Panc1 (cell line): ENCODE data around the gene KRI1. TPM values are rescaled to one million over a fixed set of nuclear protein-coding genes. Genes with fewer than 3 reads are reported as not detected.

Source experiments
- ATAC-seq: fragments of 200-7000 bp; cut with Tn5 transposase; 2 replicates; pipeline ENCODE4 v1.9.1; 2020; ENCODE audit warnings: mild to moderate bottlenecking, moderate library complexity
- BruUV-seq: library from RNA; stranded (reverse); fragments of 400-500 nt; replicated peaks from 2 replicates; lab custom pipeline; 2021; lab: Mats Ljungman, UMichigan
- CTCF ChIA-PET: fragments of 300-600 bp; sonication (Branson Sonifier 250); formaldehyde crosslinking; loops from one replicate; lab custom pipeline; 2022; ENCODE audit warnings: antibody characterized with exemption; lab: Charles Lee
- POLR2A ChIA-PET: fragments of 300-600 bp; sonication (Branson Sonifier 250); formaldehyde crosslinking; loops from one replicate; lab custom pipeline; 2022; ENCODE audit warnings: antibody characterized with exemption; lab: Charles Lee
- DNase-seq: peaks from one replicate; pipeline ENCODE4 v3.0.0-alpha.2; 2010; ENCODE audit warnings: low read depth, low spot score
- H3K27ac ChIP-seq: 2 replicates; pipeline ENCODE4 v1.5.1; 2011; ENCODE audit warnings: mild to moderate bottlenecking, low read length, inconsistent platforms
- H3K27me3 ChIP-seq: fragments of 200-500 bp; sonication (Bioruptor generic); 2 replicates; pipeline ENCODE4 v1.6.0; 2014; ENCODE audit warnings: low read length, inconsistent platforms; ENCODE audit not compliant: control insufficient read depth, insufficient read depth
- H3K36me3 ChIP-seq: fragments of 200-500 bp; sonication (Bioruptor generic); 2 replicates; pipeline ENCODE4 v1.5.1; 2014; ENCODE audit warnings: inconsistent platforms, mild to moderate bottlenecking, low read length, moderate library complexity; ENCODE audit not compliant: control insufficient read depth, insufficient read depth
- H3K4me1 ChIP-seq: 2 replicates; pipeline ENCODE4 v1.5.1; 2011; ENCODE audit warnings: inconsistent platforms, mild to moderate bottlenecking, low read length, moderate library complexity; ENCODE audit not compliant: control insufficient read depth, insufficient read depth
- H3K4me3 ChIP-seq, 2 experiments: 2 replicates each; pipeline ENCODE4 v1.5.1; 2011 to 2012; ENCODE audit warnings: low read depth in 2 of 2, low read length in 2 of 2, mild to moderate bottlenecking in 2 of 2, inconsistent platforms in 1 of 2, moderate library complexity in 1 of 2
- H3K9me3 ChIP-seq: fragments of 200-500 bp; sonication (Bioruptor generic); 2 replicates; pipeline ENCODE4 v1.5.1; 2014; ENCODE audit warnings: low read depth, mild to moderate bottlenecking, inconsistent platforms, low read length, moderate library complexity; ENCODE audit not compliant: control insufficient read depth, insufficient read depth
- CTCF ChIP-seq: fragments of 450-650 bp; IDR thresholded peaks from 2 replicates; pipeline ENCODE4 v1.5.1; 2017; ENCODE audit warnings: mild to moderate bottlenecking
- POLR2AphosphoS5 ChIP-seq: IDR thresholded peaks from 2 replicates; pipeline ENCODE4 v1.6.1; 2012; ENCODE audit warnings: mild to moderate bottlenecking, low read depth, low read length, moderate library complexity
- REST ChIP-seq, 2 experiments: IDR thresholded peaks; 2 replicates each; pipeline ENCODE4 v1.6.1; 2011 to 2012; ENCODE audit warnings: low read depth in 2 of 2, control low read depth in 1 of 2, low read length in 1 of 2, mild to moderate bottlenecking in 1 of 2, moderate library complexity in 1 of 2; ENCODE audit not compliant: insufficient read depth in 1 of 2
- SIN3A ChIP-seq: IDR thresholded peaks from 2 replicates; pipeline ENCODE4 v1.6.1; 2012; ENCODE audit warnings: low read depth, mild to moderate bottlenecking, low read length, moderate library complexity, borderline replicate concordance; ENCODE audit not compliant: insufficient read depth
- TCF7L2 ChIP-seq: IDR thresholded peaks from 2 replicates; pipeline ENCODE4 v1.6.1; 2011; ENCODE audit warnings: mild to moderate bottlenecking, low read depth, low read length, inconsistent platforms
- in situ Hi-C: cut with HindIII; loops from 2 replicates; pipeline ENCODE4 v1.10.0; 2016; ENCODE audit warnings: low sequenced_read_pairs, low pct_unique_long_range_greater_than_20kb
- intact Hi-C: fragments of 100-400 bp; cut with micrococcal nuclease; formaldehyde crosslinking; loops from one replicate; pipeline ENCODE4 v1.10.0; 2022; ENCODE audit not compliant: unreplicated experiment
- total RNA-seq: library from RNA; stranded (reverse); gene quantifications from one replicate; pipeline ENCODE4 v1.2.1, GENCODE V29; 2021; ENCODE audit not compliant: unreplicated experiment

Gene KRI1
- total RNA-seq, 1 experiment from 2014 or later, result 34.5 TPM

GRCh38 chr19:10568062-10568825 is 2.4 kb upstream of the KRI1 start:
- intact Hi-C loops (loop anchor here (5.0 kb wide), 1 partner anchor 129 kb away; no protein-coding TSS in a partner anchor), in situ Hi-C loops (no loop called here)
- ATAC-seq, result peak; percentile 34
- no peak for DNase-seq
- Histone ChIP-seq H3K9me3 (no peaks in the 10 kb centered on the region), H3K27ac (peak overlapping the region; percentile 65), H3K36me3 (no peaks in the 10 kb centered on the region), H3K4me1 (peaks cover 23% of the 10 kb centered on the region), H3K4me3 (peak overlapping the region; percentile 60 to 69), H3K27me3 (no peaks in the 10 kb centered on the region)
- ChIA-PET POLR2A (interaction anchor here (0.9 kb wide), 1 partner anchor 168 kb away, joined by 3 read pairs; no protein-coding TSS in a partner anchor), CTCF (interaction anchor here (0.8 kb wide), 1 partner anchor 52 kb away, joined by 4 read pairs; no protein-coding TSS in a partner anchor)
- BruUV-seq, result no TSS peak
- TF ChIP-seq POLR2AphosphoS5 (no peak), SIN3A (0 out of 2 replicates have a peak, but pooled peaks have one; percentile 36)

GRCh38 chr19:10567656-10568055 is 1.8 kb upstream of the KRI1 start:
- H3K4me1 ChIP-seq, result peaks cover 23% of the 10 kb centered on the region
- H3K27ac ChIP-seq, result peak overlapping the region; percentile 65
- BruUV-seq, result no TSS peak
- in situ Hi-C loops (no loop called here), intact Hi-C loops (loop anchor here (5.0 kb wide), 1 partner anchor 130 kb away; no protein-coding TSS in a partner anchor)
- ATAC-seq (no peak), DNase-seq (no peak)
- ChIA-PET CTCF (no interaction called here), POLR2A (interaction anchor here (0.9 kb wide), 1 partner anchor 167 kb away, joined by 3 read pairs; no protein-coding TSS in a partner anchor)
- H3K9me3 ChIP-seq, result no peaks in the 10 kb centered on the region
- H3K27me3 ChIP-seq, result no peaks in the 10 kb centered on the region
- H3K36me3 ChIP-seq, result no peaks in the 10 kb centered on the region; the same call in 1 of the 2 replicates
- TF ChIP-seq CTCF (no peak), POLR2AphosphoS5 (no peak), TCF7L2 (no peak), SIN3A (no peak), REST (IDR thresholded peaks at IDR 0.05; ENCODE audit: insufficient read depth in 1 of 2, low read depth in 2 of 2, low read length in 1 of 2) (no peak)
- peak overlapping the region; percentile 60 to 69 for H3K4me3 ChIP-seq
